ENCODE measurements around the gene POC1A.

- TF ChIP-seq MTA2 (IDR thresholded peaks at IDR 0.05; ENCODE audit: low read depth) (no peak), RFX5 (IDR thresholded peaks at IDR 0.05; ENCODE audit: low read depth, low read length) (no peak), CTCF (IDR thresholded peaks at IDR 0.05 in 2 of 3, conservative IDR thresholded peaks at IDR 0.05 in 1 of 3; ENCODE audit: insufficient read depth in 2 of 3, low read depth in 1 of 3, low read length in 3 of 3) (no peak), BCLAF1 (IDR thresholded peaks at IDR 0.05; ENCODE audit: borderline replicate concordance in 1 of 2, control insufficient read depth in 1 of 2, low read depth in 2 of 2, low read length in 1 of 2) (no peak), ETV5 (CRISPR knock-in tag; IDR thresholded peaks at IDR 0.05; ENCODE audit: low read depth) (no peak), ARHGAP35 (IDR thresholded peaks at IDR 0.05; ENCODE audit: partially characterized antibody) (no peak), BRCA1 (IDR thresholded peaks at IDR 0.05) (no peak), BRCA1 (CRISPR knock-in tag; IDR thresholded peaks at IDR 0.05) (no peak), HOMEZ (CRISPR knock-in tag; IDR thresholded peaks at IDR 0.05) (no peak), ZSCAN29 (IDR thresholded peaks at IDR 0.05) (no peak), EZH2 (IDR thresholded peaks at IDR 0.05; ENCODE audit: borderline replicate concordance, low read depth, low read length) (no peak)
- TF ChIP-seq, protein P1, sequence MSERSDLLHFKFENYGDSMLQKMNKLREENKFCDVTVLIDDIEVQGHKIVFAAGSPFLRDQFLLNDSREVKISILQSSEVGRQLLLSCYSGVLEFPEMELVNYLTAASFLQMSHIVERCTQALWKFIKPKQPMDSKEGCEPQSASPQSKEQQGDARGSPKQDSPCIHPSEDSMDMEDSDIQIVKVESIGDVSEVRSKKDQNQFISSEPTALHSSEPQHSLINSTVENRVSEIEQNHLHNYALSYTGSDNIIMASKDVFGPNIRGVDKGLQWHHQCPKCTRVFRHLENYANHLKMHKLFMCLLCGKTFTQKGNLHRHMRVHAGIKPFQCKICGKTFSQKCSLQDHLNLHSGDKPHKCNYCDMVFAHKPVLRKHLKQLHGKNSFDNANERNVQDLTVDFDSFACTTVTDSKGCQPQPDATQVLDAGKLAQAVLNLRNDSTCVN (CRISPR knock-in tag; IDR thresholded peaks at IDR 0.05) = no peak
- TF ChIP-seq, protein P2, sequence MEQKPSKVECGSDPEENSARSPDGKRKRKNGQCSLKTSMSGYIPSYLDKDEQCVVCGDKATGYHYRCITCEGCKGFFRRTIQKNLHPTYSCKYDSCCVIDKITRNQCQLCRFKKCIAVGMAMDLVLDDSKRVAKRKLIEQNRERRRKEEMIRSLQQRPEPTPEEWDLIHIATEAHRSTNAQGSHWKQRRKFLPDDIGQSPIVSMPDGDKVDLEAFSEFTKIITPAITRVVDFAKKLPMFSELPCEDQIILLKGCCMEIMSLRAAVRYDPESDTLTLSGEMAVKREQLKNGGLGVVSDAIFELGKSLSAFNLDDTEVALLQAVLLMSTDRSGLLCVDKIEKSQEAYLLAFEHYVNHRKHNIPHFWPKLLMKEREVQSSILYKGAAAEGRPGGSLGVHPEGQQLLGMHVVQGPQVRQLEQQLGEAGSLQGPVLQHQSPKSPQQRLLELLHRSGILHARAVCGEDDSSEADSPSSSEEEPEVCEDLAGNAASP (IDR thresholded peaks at IDR 0.05) = no peak
- TF ChIP-seq, protein P3, sequence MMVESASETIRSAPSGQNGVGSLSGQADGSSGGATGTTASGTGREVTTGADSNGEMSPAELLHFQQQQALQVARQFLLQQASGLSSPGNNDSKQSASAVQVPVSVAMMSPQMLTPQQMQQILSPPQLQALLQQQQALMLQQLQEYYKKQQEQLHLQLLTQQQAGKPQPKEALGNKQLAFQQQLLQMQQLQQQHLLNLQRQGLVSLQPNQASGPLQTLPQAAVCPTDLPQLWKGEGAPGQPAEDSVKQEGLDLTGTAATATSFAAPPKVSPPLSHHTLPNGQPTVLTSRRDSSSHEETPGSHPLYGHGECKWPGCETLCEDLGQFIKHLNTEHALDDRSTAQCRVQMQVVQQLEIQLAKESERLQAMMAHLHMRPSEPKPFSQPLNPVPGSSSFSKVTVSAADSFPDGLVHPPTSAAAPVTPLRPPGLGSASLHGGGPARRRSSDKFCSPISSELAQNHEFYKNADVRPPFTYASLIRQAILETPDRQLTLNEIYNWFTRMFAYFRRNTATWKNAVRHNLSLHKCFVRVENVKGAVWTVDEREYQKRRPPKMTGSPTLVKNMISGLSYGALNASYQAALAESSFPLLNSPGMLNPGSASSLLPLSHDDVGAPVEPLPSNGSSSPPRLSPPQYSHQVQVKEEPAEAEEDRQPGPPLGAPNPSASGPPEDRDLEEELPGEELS (CRISPR knock-in tag; IDR thresholded peaks at IDR 0.05; ENCODE audit: borderline replicate concordance) = no peak
Measured at GRCh38 chr3:52149726-52150125, 4.5 kb downstream of the POC1A start.

Data from K562 (cell line).